HL-60 (cell line): ENCODE results near the gene BBC3.
A peak's percentile ranks its signal among the peaks of the same experiment; 100 is the strongest.

ENCODE experiments used
- DNase-seq, 2 experiments: peaks; one replicate each; pipeline ENCODE4 v3.0.0-alpha.2; 2010 to 2020; ENCODE audit warnings: low read depth in 1 of 2, low spot score in 1 of 2
- H3K27ac ChIP-seq: fragments of 250-450 bp; sonication (Bioruptor Pico); replicated peaks from 2 replicates; pipeline ENCODE4 v1.5.1; 2020; ENCODE audit warnings: mild to moderate bottlenecking, moderate library complexity
- H3K27me3 ChIP-seq: fragments of 250-450 bp; sonication (Bioruptor Pico); 2 replicates; pipeline ENCODE4 v1.5.1; 2021; ENCODE audit warnings: mild to moderate bottlenecking, moderate library complexity; ENCODE audit not compliant: insufficient read depth, poor library complexity, severe bottlenecking
- H3K4me3 ChIP-seq: replicated peaks from 2 replicates; pipeline ENCODE4 v1.5.1; 2011; ENCODE audit warnings: mild to moderate bottlenecking, control low read depth, low read length; ENCODE audit not compliant: insufficient read depth
- CTCF ChIP-seq: IDR thresholded peaks from one replicate; pipeline ENCODE4 v1.5.1; 2011; ENCODE audit warnings: low read length, control low read depth, inconsistent platforms; ENCODE audit not compliant: insufficient read depth
- GABPA ChIP-seq: IDR thresholded peaks from 2 replicates; pipeline ENCODE4 v1.6.1; 2012; ENCODE audit warnings: low read depth
- POLR2AphosphoS5 ChIP-seq: IDR thresholded peaks from 2 replicates; pipeline ENCODE4 v1.6.1; 2012; ENCODE audit warnings: low read depth
- REST ChIP-seq: IDR thresholded peaks from 2 replicates; pipeline ENCODE4 v1.6.1; 2012; ENCODE audit warnings: low read depth; ENCODE audit not compliant: insufficient replicate concordance
- SPI1 ChIP-seq: IDR thresholded peaks from 2 replicates; pipeline ENCODE4 v1.6.1; 2012; ENCODE audit warnings: low read depth, mild to moderate bottlenecking, borderline replicate concordance

BBC3 gene

GRCh38 chr19:47232422-47233211, 1.6 kb upstream of the BBC3 start:
- H3K4me3 ChIP-seq: no peak overlapping the region
- peaks cover 11% of the 10 kb centered on the region for H3K27me3 ChIP-seq
- no peak for DNase-seq
- no peak for TF ChIP-seq CTCF
- no peak for TF ChIP-seq REST
- TF ChIP-seq SPI1: no peak
- no peak for TF ChIP-seq POLR2AphosphoS5
- no peak for TF ChIP-seq GABPA
- no peak overlapping the region for H3K27ac ChIP-seq

GRCh38 chr19:47231215-47232054, 436 bp upstream of the BBC3 start:
- H3K27ac ChIP-seq: no peak overlapping the region
- peak in 1 of 2 experiments; percentile 58 for DNase-seq
- H3K27me3 ChIP-seq: peaks cover 9% of the 10 kb centered on the region
- TF ChIP-seq GABPA (no peak), SPI1 (no peak), POLR2AphosphoS5 (no peak), CTCF (no peak), REST (peak; percentile 85)
- peak overlapping the region; percentile 44 for H3K4me3 ChIP-seq

DNA sequence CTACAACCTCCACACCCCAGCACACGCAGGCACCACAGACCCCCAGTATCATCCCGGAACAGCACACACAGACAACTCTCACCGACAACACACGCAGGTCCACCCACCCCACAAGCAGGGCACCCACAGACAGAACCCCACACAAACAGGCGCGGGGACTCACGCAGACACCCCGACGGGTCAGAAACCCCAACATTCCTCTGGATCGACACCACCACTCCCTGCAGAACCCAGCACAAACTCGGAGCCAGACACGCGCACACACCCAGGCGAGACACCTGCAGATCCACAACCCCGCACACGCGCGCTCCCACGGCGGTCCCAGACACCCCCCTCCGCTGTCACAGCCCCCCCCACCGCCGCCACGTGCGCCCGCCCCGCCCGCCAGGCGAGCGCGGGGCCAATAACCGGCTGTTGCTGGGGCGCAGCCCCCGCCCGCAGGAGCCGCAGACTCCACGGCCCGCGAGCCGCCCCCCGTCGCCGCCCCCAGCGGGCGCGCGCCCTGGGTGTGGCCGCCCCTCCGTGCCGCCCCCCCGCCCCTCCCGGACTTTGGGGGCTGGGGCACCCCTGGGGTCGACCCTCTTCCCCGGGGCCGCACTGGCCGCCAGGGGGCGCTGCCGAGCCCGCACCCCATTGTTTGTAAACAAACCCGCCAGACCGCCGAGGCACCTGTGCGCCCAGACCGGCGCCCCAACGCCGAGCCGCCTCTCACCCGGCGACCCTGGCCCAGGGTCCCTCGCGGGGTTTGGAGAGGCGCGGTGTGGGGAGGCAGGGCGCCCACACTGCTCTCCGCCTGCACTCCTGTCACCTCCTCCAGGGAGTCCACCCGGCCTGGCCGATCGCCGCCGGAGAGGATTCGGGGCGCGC, 712 bp downstream of the BBC3 start:
- Histone ChIP-seq H3K27ac (no peak overlapping the region), H3K27me3 (peaks cover 7% of the 10 kb centered on the region), H3K4me3 (peak overlapping the region; percentile 84)
- DNase-seq: peak in 1 of 2 experiments; percentile 36
- TF ChIP-seq POLR2AphosphoS5: no peak; the same call in 1 of the 2 replicates
- no peak for TF ChIP-seq GABPA
- no peak for TF ChIP-seq REST
- no peak for TF ChIP-seq CTCF
- TF ChIP-seq SPI1: no peak
